NCI-H524 treated with DMSO at 0.1 percent for 48 hours (cell line): ENCODE results near the gene ULK2.
"Not testable (repeated sequence)": the region's sequence is repeated elsewhere in the genome, so short reads cannot be mapped to it uniquely, and the experiment has no call there.

Experiments used
- DNase-seq: peaks from one replicate; lab custom pipeline; 2025; lab: John Stamatoyannopoulos, UW

Gene ULK2

DNA sequence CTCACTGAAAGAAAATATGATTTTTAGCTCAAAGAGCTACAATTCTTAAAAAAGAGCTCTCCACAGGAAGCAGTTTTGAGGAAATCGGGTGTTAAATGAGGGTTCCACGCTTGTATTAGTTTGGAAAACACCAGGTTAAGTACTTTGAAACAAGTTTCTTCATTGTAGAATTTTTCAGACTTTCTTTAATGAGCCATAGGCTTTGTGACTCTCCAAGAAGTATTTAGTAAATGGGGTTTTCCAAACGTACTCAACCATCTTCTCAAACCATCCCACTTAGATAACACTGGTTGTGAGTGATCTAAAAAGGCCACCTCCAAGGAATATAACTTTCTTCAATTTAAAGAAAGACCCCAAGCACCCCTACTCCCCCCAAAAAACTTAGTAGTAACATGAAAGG lies 2.7 kb downstream of the ULK2 start:
- DNase-seq, result no peak

DNA sequence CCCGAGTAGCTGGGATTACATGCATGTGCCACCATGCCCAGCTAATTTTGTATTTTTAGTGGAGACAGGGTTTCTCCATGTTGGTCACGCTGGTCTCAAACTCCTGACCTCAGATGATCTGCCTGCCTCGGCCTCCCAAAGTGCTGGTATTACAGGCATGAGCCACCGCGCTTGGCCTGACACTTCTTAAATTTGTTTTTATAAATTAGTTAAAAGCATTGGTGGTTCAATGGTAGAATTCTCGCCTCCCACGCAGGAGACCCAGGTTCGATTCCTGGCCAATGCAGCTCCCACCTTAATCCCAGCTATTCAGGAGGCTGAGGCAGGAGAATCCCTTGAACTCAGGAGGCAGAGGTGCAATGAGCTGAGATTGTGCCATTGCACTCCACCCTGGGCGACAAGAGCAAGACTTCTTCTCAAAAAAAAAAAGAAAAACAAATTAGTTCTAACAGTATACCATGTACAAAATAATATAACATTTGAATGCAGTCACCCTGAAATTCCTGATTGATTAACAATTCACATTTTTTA lies 7.0 kb downstream of the ULK2 start:
- DNase-seq, result not testable (repeated sequence)

DNA sequence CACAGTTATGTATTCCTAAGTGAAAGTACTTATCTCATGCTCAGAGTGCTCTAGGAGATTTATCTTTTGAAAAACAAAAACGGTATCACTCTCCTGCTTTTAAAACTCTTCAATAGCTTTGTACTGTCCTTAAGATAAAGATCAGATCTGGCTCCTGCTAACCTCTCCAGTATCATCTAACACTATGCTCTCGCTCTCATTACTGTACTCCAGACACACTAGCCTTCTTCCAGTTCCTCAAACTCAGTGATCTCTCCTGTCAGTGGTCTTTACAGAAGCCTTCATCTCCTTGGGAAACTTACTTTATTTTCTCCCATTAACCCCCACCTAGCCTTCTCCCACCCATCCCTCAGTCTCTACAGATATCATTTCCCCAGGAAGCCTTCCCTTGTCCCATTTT lies 10.1 kb downstream of the ULK2 start:
- no peak for DNase-seq

DNA sequence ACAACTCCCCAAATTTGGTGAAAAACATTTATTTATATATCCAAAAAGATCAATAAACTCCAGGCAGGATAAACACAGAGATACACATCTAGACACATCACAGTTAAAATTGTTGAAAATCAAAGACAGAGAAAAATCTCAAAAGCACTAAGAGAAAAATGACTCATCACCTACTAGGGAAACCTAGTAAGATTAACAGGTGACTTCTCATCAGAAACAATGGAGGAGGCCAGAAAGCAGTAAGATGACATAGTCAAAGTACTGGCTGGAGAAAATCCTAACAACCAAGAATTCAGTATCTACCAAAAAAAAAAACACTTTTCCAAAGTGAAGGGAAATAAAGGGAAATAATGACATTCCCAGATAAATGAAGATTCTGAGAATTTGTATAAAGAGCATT lies 33.8 kb downstream of the ULK2 start:
- no peak for DNase-seq

DNA sequence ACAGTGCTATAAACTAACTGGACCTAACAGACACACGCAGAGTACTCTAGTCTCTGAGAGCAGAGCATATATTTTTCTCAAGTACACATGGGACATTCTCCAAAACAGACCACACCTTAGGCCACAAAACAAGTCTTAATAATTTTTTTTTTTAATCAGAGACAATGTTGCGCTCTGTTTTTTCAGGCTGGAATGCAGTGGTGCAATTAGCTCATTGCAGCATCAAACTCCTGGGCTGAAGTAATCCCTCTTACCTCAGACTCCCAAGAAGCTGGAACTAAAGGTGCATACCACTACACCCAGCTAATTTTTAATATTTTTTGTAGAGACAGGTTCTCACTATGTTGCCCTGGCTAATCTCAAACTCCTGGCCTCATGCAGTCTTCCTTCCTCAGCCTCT lies 37.7 kb downstream of the ULK2 start:
- DNase-seq, result no peak

DNA sequence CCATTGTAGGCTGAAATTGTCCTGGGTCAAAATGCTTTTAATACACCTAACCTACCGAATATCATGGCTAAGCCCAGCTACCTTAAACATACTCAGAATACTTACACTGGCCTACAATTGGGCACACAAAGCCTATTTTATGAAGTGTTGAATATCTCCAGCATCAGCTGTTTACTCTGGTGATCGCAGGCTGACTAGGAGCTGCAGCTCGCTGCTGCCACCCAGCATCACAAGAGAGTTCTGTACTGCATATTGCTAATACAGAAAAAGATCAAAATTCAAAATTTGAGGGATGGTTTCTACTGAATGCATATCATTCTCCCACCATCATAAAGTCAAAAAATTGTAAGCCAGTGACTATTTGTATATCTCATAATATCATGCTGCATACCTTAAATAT lies 55.3 kb downstream of the ULK2 start:
- DNase-seq, result no peak

DNA sequence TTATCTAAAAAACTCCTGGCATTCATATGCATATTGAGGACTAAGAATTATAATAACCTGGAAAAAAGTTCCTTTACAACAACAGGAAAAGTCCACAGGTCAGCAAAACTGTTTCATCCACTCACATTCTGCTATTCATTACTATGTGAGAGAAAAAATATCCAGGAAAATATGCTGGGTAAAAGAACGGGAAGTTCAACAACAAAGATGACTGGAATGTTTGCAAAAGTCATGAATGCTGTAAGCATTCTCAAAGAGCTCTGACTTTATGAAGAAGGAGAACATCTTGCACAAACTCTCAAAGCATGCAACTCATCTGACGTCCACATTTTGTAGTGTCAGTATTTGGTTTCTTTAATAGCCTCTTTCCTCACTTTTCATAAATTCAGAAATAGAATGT lies 62.7 kb downstream of the ULK2 start:
- no peak for DNase-seq

DNA sequence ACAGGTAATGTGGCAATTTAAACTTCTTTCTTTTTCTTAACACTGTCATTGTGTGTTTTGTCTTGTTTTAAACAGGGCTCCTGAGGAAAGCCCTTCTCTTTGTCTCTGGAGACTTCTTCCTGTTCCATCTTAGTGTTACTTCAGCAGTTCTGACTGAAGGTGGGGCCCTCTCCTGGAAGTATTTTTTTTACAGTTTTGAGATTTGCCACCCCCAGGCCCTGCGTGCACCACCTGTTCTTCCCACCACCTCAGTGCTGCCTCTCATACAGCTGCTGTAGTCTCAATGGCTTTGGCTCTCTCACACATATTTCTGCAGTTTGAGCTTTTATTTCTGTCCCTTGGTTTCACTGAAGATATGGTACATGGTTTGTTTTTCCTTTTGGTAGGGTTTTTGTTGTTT lies 67.2 kb downstream of the ULK2 start:
- DNase-seq, result no peak

DNA sequence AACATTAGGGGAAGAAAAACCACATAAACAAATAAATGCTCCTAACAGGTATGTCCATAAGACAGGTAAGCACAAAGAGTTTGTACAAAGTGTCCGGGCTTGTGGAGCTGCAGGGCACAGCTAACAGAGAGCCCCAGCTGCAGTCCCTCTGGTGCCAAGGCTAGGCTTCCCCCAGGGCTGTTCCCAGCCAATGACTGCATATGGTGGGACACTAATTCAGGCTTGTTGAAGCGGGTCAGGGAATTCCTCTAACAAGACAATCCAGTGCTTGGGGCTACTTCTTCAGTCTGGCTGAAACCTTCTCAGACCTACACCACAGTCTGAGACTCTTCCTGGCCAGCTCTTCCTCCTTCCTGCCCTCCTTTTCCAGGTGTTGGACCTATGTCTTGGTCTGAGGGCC lies 67.9 kb downstream of the ULK2 start:
- DNase-seq, result no peak

DNA sequence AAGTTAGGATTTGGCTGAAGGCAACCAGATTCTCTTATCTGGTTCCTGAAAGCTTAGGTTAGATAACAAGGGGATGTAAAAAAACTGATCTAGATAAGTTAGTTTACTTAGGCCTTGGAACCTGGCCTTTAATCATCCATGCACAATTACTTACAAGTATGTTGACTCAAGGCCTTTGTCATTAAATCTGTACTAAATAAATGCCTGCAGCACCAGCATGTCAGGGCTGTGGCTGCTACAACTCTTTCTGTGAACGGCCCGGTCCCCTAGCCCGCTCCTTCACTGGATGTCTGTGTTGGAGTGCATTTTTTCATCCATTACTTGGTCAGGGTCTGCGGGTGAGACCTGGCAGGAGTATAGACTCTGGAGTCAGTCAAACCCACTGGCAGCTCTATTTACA lies 71.3 kb downstream of the ULK2 start:
- no peak for DNase-seq

DNA sequence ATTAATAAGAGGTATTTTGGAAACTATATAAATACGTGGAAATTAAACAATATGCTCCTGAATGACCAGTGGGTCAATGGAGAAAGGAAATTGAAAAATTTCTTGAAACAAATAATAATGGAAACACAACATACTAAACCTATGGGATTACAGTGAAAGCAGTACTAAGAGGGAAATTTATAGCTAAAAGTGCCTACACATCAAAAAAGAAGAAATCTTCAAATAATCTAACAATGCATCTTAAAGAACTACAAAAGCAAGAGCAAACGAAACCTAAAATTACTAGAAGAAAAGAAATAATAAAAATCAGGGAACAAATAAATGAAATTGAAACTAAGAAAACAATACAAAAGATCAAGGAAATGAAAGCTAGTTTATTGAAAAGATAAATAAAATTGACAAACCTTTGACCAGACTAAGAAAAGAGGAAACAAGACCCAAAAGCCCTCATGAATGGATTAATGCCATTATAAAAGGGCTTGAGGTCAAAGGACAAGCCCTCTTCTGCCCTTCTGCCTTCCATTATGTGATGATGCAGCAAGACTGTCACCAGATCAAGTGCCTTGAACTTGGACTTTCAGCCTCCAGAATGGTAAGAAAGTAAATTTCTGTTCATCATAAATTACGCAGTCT lies 75.7 kb downstream of the ULK2 start:
- DNase-seq, result no peak

DNA sequence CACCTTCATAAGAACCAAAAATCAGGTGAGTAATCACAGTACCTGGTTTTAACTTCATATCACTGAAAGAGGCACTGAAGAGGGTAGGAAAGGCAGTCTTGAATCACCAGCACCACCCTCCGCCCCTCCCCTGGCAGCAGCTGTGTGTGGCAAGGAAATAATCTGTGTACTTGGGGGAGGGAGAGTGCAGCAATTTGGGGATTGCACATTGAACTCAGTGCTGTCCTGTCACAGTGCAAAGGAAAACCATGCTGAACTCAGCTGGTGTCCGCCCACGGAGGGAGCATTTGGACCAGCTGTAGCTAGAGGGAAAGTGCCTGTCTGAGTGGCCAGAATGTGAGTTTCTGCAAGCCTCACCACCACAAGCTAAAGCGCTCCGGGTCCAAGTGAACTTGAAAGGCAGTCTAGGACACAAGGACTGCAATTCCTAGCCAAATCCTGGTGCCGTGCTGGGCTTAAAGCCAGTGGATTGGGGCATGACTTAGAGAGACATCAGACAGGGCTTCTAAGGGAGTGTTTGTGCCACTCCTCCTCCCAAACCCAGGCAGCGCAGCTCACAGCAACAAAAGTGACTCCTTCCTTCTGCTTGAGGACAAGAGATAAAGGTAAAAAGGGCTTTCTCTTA lies 79.9 kb downstream of the ULK2 start:
- DNase-seq, result no peak

DNA sequence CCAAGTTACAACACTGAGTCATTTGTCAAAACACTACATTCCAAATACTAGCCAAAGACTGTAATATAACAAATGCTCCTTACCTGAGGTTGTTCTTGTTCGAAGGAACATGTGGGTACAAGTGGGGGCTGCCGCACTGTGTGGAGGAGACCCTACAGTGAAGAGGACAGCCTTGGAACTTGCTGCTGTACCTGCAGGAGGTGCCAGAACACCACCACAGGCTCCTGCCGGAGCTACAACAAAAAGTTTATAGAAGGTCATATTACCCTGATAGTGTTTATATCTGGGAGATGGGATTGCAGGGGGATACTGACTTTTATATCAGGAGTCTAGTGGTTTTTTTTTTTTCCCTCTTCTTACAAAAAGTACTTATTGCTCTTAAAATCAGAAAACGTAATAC lies 81.9 kb downstream of the ULK2 start:
- no peak for DNase-seq

DNA sequence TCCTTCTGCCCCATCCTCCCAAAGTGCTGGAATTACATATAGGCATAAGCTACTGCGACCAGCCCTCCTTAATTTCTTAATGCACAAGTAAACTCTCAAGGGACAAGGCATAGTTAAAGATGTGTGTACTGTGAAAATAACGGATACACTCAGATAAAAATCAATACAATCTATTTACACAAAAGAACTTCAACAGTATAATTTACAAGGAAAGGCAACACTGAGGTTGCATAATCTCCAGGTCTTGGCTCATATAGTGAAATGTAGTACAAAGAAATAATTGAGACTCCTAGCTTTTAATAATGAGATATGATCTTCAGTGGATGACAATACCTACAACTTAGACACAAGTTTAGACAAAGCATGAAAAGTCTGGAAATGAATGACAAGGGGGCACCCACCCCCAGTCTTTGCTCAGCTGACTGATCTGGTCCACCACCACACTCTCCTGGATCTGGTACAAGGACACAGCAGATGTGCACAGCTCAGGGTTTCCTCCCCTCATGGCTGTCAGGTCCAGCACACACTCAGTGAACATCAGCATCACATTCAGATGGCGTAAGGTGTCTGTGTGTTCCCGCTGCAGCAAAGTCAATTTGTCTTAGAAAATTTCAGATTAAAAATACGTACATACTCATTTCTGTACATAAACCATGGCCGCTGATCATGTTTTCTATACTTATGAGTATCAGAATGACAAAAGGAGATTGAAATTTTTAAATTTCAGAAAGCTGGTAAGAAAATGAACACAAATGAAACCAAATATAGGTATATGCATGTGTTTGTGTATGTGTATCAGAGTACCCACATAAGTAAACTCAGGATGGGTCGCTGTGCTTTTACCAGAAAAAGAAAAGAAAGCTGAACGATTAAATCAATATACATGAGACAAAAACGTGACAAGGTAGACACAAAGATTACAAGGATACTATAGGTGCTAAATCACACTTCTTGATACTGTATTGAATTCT lies 86.0 kb downstream of the ULK2 start:
- no peak for DNase-seq

DNA sequence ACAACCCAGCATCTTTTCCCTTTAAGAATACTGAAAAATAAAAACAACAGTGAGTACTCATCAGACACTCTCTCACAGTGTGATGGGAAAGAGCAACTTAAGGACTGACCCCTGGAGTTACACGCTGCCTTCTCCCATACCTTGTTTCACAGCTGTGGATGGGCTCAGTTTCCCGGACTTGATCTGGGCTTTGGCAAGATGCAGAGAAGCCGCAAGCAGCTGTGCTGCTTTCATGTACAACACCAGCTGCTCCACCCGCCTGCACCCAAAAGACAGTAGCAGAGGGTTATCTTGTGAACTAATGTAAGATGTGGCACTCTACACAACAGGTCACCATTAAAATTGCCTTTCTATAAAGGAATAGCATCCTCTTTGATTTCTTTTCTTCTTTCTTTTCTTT lies 86.9 kb downstream of the ULK2 start:
- no peak for DNase-seq

DNA sequence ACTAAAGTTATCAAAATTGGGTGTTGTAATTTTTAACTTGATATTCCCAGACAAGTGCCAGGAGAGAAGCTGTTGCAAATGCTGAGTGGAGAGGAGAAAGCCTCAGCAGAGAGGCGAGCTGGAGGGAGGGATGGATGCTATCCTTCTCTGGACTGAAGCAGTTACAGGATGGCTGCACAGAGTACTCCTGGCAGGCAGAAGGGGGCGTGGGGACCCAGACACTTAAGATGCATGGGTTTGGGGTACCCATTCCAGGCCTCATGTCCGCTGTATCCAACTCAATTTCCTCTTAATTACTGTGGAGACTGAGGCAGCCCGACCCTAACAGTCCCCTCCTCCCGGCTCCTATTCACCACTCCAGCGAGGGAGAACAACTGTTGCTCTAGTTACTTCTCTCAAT lies 94.2 kb downstream of the ULK2 start:
- DNase-seq, result no peak

DNA sequence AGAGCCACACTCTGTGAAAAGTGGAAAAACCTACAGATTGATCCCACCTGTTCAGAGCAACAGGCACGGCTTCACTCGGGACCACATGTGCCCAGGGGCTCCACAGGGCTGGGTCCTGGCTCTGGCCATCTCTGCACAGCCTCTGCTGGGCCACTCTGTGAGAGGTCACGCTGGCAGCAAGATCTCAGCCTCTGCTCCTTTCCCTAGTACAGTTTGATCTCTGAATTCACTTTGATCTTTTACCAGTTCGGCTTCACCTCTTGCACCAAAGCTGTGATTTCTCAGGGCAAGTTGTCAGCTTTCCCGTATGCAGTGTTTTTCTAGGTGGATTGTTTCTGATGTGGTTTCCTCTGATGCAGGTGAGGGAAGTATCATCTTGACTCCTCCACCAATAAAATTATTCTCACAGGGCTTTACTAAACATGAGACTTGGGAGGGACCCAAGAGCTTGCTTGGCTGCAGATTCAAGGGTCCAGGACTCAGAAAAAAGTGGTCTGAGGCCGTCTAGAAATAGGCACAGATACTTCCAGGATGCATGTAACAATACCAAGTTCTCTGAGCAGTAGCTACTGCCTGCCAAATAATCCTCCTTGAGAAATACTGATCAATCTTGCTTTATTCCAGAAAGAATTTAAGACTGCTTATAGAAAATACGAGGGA lies 95.6 kb downstream of the ULK2 start:
- DNase-seq, result no peak

DNA sequence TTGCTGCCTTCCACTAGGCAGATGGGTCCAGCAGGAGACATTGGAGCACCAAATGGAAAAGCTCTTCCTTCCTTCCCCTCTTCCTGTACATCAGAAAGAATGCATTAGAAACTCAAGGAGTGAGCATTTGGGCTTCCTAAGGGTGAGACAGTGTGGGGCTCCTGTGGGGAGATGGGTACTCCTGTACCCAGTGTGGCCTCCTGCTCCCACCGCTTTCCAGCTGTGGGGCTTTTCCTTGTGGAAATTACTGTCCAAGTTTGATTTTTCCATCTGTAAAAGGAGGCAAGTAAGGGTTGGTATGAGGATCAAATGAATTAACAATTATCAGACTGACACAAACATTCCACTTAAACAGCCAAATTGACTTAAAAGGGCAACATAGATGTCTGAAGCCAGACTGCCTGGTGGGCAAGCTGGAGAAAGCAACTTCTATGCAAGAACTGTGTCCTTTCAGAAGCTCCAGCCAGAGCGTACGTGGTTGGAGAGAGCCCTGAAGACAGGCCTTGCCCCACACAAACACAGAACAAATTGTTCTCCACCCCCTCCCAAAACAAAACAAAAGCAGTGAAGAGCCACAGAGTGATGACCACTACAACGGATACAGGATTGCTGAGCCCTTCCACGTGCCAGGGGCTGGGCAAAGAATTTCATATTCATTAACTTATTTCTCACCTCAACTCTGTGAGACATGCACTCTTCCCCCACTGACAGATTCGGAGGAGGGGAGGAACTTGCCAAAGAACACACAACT lies 96.6 kb downstream of the ULK2 start:
- DNase-seq, result no peak

DNA sequence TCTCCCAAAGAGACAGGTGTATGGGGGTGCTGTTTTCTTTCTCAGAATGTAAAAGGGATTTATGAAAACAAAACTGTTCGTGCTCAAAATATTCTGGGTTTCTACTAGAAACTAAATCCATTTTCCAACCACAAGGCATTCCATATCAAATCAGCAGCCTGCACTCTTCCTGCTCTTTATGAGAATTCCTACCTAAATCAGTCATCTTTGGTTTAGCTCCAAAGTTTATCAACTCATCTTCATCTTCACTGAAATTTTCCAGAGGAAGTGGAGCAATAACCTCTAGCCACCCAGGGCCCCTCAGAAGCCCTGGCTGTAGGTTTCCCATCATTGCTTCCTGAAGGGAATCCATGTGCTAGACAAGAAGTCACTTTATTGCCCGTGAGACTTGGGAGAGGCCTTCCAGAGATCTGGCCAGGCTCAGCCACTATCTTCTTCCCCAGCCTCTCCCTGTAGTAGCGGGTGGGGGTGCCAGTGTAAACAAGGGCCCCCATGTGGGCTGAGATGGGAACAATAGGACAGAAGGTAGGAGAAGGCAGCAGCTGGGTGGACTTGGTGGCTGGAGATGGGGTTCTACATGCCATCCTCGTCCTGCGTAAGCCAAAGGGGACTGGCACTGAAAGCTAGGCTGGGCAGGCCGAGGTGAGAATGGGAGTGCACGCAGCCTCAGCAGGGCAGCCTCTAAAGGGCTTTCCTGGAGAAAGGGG lies 97.6 kb downstream of the ULK2 start:
- no peak for DNase-seq

DNA sequence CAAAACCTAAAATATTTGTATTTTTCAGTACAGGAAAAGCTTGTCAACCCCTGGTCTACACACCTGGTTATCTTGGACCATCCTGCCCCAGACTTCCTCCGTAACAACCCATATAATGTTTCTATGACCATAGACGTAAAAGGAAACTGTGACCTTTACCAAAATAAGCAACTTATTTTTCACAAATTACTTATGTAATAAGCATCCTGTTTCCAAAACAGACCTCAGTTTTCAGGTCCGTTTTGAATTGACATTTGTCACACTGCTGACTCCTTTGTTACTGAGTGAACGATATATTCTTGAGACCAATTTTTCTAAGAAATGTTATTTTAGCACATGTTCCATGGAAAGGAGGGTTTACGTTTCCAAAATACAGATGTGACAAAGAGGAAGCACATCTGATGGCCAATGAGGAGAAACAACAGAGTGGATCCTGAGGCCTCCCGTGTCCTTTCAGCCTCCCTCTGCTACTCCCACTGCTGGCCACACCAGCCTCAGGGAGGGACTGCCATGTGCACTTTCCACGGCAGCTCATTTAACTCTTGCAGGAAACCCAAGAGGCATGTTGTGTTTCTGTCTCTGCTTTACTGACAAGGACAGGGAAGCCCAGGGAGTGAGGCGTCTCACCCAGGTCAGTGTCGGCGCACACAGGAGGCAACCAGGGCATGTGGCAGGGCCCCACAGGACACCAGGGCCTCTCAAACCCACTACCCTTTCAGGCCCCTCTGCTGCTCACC lies 99.5 kb downstream of the ULK2 start:
- DNase-seq, result no peak
